ENCODE data around the gene PRUNE2. TPM values are rescaled to one million over a fixed set of nuclear protein-coding genes. Genes with fewer than 3 reads are reported as not detected.

Gene PRUNE2
- total RNA-seq, 1 experiment from 2014 or later = 0.59 TPM

- no TSS peak for BruUV-seq (replicated peaks)
- no peaks in the 10 kb centered on the region for H4K20me1 ChIP-seq (ENCODE audit: insufficient read depth)
- no peak overlapping the region for H2AFZ ChIP-seq (ENCODE audit: low read depth, low read length, poor library complexity, severe bottlenecking)
- no peak overlapping the region for H3K27ac ChIP-seq (ENCODE audit: low read depth, low read length)
- no peaks in the 10 kb centered on the region for H3K36me3 ChIP-seq (ENCODE audit: control insufficient read depth in 1 of 2, insufficient read depth in 2 of 2, low read length in 2 of 2)
- no peaks in the 10 kb centered on the region for H3K9me3 ChIP-seq (ENCODE audit: control insufficient read depth in 1 of 2, insufficient read depth in 1 of 2, low read depth in 1 of 2, low read length in 2 of 2)
- no peaks in the 10 kb centered on the region for H3K9me2 ChIP-seq (ENCODE audit: insufficient read depth)
- RAD21 ChIA-PET (ENCODE audit: low non-redundant PET in 1 of 2, low total read pairs in 2 of 2, uncharacterized antibody in 2 of 2, unreplicated experiment in 2 of 2) = no interaction called here
- no peak for ATAC-seq
- TF ChIP-seq EZH2 (IDR thresholded peaks at IDR 0.05) (no peak), REST (IDR thresholded peaks at IDR 0.05; ENCODE audit: low read depth) (no peak), SP1 (IDR thresholded peaks at IDR 0.05; ENCODE audit: low read depth) (no peak), YY1 (IDR thresholded peaks at IDR 0.05; ENCODE audit: extremely low read depth, insufficient replicate concordance, low read depth, low read length) (no peak), MAX (IDR thresholded peaks at IDR 0.05) (no peak), CEBPB (IDR thresholded peaks at IDR 0.05; ENCODE audit: low read depth) (no peak), ZFX (IDR thresholded peaks at IDR 0.05) (no peak), FOSL1 (IDR thresholded peaks at IDR 0.05; ENCODE audit: low read depth) (no peak), POLR2A (IDR thresholded peaks at IDR 0.05; ENCODE audit: borderline replicate concordance, extremely low read depth, insufficient read depth, insufficient read length) (no peak), RAD21 (IDR thresholded peaks at IDR 0.05; ENCODE audit: low read depth) (no peak), EGR1 (IDR thresholded peaks at IDR 0.05; ENCODE audit: low read depth) (no peak), CTCF (IDR thresholded peaks at IDR 0.05 in 2 of 3, conservative IDR thresholded peaks at IDR 0.05 in 1 of 3; ENCODE audit: borderline replicate concordance in 1 of 3, insufficient read depth in 1 of 3, low read depth in 2 of 3, low read length in 2 of 3) (no peak), POLR2AphosphoS5 (IDR thresholded peaks at IDR 0.05; ENCODE audit: low read depth, low read length) (no peak), SIN3A (IDR thresholded peaks at IDR 0.05; ENCODE audit: low read depth) (no peak)
- CTCF ChIA-PET = no interaction called here
- H3K9ac ChIP-seq (ENCODE audit: low read length) = no peak overlapping the region
- H3K4me3 ChIP-seq (replicated peaks in 1 of 2; ENCODE audit: low read depth in 1 of 2, low read length in 2 of 2) = no peak overlapping the region
- H3K27me3 ChIP-seq (ENCODE audit: insufficient read depth, low read length) = 0 out of 2 replicates have a peak, but pooled peaks cover 10% of the 10 kb centered on the region
- intact Hi-C loops (cut with micrococcal nuclease) = no loop called here
- no peak for DNase-seq (ENCODE audit: low read depth, low spot score)
- no peaks in the 10 kb centered on the region for H3K4me1 ChIP-seq (ENCODE audit: control insufficient read depth in 1 of 2, insufficient read depth in 2 of 2, low read length in 2 of 2)
- no peak overlapping the region for H3K4me2 ChIP-seq (ENCODE audit: low read length)
- POLR2A ChIA-PET = no interaction called here
- H3K79me2 ChIP-seq (ENCODE audit: insufficient read depth, low read length) = no peaks in the 10 kb centered on the region
Observed at GRCh38 chr9:76803762-76804161, 102.2 kb downstream of the PRUNE2 start.

Measured in HCT116 (cell line).